AG10803 (cell line): ENCODE measurements around the gene FIGNL1.

ENCODE experiments used
- DNase-seq: peaks from one replicate; pipeline ENCODE4 v3.0.0; 2010; ENCODE audit warnings: low read depth
- H3K4me3 ChIP-seq: 2 replicates; pipeline ENCODE4 v1.5.1; 2011; ENCODE audit warnings: mild to moderate bottlenecking, low read length, control low read depth
- CTCF ChIP-seq: conservative IDR thresholded peaks from 2 replicates; pipeline ENCODE4 v1.5.1; 2011; ENCODE audit warnings: mild to moderate bottlenecking, low read length, control low read depth, inconsistent platforms

Gene FIGNL1

GRCh38 chr7:50449881-50450589 is at the start of gene FIGNL1:
TSS of gene FIGNL1 (minus strand) at chr7:50450350. CDS start at chr7:50447287, 3,063 bp downstream.
- peak within 1 kb of the TSS; percentile 85 for H3K4me3 ChIP-seq
- DNase-seq = peak; percentile 69
- no peak for TF ChIP-seq CTCF

GRCh38 chr7:50499092-50499491 is 48.9 kb upstream of the FIGNL1 start:
- no peak for DNase-seq
- no peak for TF ChIP-seq CTCF
- no peak overlapping the region for H3K4me3 ChIP-seq

GRCh38 chr7:50497968-50498367 is 47.8 kb upstream of the FIGNL1 start:
- TF ChIP-seq CTCF = no peak
- no peak overlapping the region for H3K4me3 ChIP-seq
- peak; percentile 52 for DNase-seq

GRCh38 chr7:50497068-50497642 is 47.0 kb upstream of the FIGNL1 start:
- no peak for TF ChIP-seq CTCF
- no peak overlapping the region for H3K4me3 ChIP-seq
- DNase-seq = peak; percentile 17

- H3K4me3 ChIP-seq = no peak overlapping the region
- no peak for DNase-seq
- TF ChIP-seq CTCF = no peak
Observed at GRCh38 chr7:50496569-50496968, 46.4 kb upstream of the FIGNL1 start.

GRCh38 chr7:50495746-50496145 is 45.6 kb upstream of the FIGNL1 start:
- no peak overlapping the region for H3K4me3 ChIP-seq
- no peak for TF ChIP-seq CTCF
- DNase-seq = no peak
